Smooth muscle cell (in vitro differentiated cells): ENCODE measurements around the gene ZNF862. TPM values are rescaled to one million over a fixed set of nuclear protein-coding genes. Genes with fewer than 3 reads are reported as not detected.
A peak's percentile ranks its signal among the peaks of the same experiment; 100 is the strongest.

Experiments used
- DNase-seq: peaks from one replicate; lab custom pipeline; 2025; ENCODE audit not compliant: unreplicated experiment; lab: John Stamatoyannopoulos, UW
- H2AFZ ChIP-seq: fragments of 200-600 bp; sonication (generic); 2 replicates; pipeline ENCODE4 v1.6.0; 2016; ENCODE audit warnings: antibody characterized with exemption, low read depth, mild to moderate bottlenecking
- H3F3A ChIP-seq: fragments of 200-600 bp; sonication (generic); 2 replicates; pipeline ENCODE4 v1.6.0; 2017; ENCODE audit warnings: antibody characterized with exemption, low read depth
- H3K27ac ChIP-seq: fragments of 200-600 bp; sonication (generic); 2 replicates; pipeline ENCODE4 v1.5.1; 2016; ENCODE audit warnings: low read depth, mild to moderate bottlenecking
- H3K27me3 ChIP-seq: fragments of 200-600 bp; sonication (generic); 2 replicates; pipeline ENCODE4 v1.6.1; 2016; ENCODE audit warnings: low read depth, mild to moderate bottlenecking
- H3K36me3 ChIP-seq: fragments of 200-600 bp; sonication (generic); 2 replicates; pipeline ENCODE4 v1.5.1; 2016; ENCODE audit warnings: low read depth
- H3K4me1 ChIP-seq: fragments of 200-600 bp; sonication (generic); 2 replicates; pipeline ENCODE4 v1.5.1; 2016; ENCODE audit warnings: low read depth
- H3K4me2 ChIP-seq: fragments of 200-600 bp; sonication (generic); 2 replicates; pipeline ENCODE4 v1.6.0; 2016; ENCODE audit warnings: mild to moderate bottlenecking
- H3K4me3 ChIP-seq: fragments of 200-600 bp; sonication (generic); 2 replicates; pipeline ENCODE4 v1.5.1; 2016; ENCODE audit warnings: mild to moderate bottlenecking
- H3K79me2 ChIP-seq: fragments of 200-600 bp; sonication (generic); 2 replicates; pipeline ENCODE4 v1.6.0; 2016; ENCODE audit warnings: low read depth, mild to moderate bottlenecking
- H3K9ac ChIP-seq: fragments of 200-600 bp; sonication (generic); 2 replicates; pipeline ENCODE4 v1.6.0; 2016; ENCODE audit warnings: low read depth
- H3K9me3 ChIP-seq: fragments of 200-600 bp; sonication (generic); replicated peaks from 2 replicates; pipeline ENCODE4 v1.5.1; 2016; ENCODE audit warnings: low read depth
- H4K20me1 ChIP-seq: fragments of 200-600 bp; sonication (generic); 2 replicates; pipeline ENCODE4 v1.6.0; 2016; ENCODE audit warnings: low read depth
- CTCF ChIP-seq: fragments of 200-600 bp; sonication (generic); IDR thresholded peaks from 2 replicates; pipeline ENCODE4 v1.5.1; 2017; ENCODE audit warnings: borderline replicate concordance, mild to moderate bottlenecking, antibody characterized with exemption; ENCODE audit not compliant: insufficient read depth, poor library complexity, severe bottlenecking
- WGBS: methylation state at CpG from one replicate; pipeline ENCODE4 v1.1.7; 2016; ENCODE audit warnings: low lambda C conversion rate; 5-methylcytosine and 5-hydroxymethylcytosine counted together
- polyA plus RNA-seq: library from polyadenylated mRNA; unstranded; fragments of >200 nt; fragmentation: Nextera tagmentation; extraction: Ambion mirVana; gene quantifications from 2 replicates; pipeline ENCODE4 v1.2.1, GENCODE V29; 2016
- total RNA-seq: library from RNA; depleted of rRNA; stranded (reverse); fragments of >200 nt; gene quantifications from 2 replicates; pipeline ENCODE4 v1.2.3, GENCODE V29; 2014

Gene ZNF862
- total and polyA plus RNA-seq, 2 experiments from 2014 or later: 5.4 to 10.2 TPM

- TF ChIP-seq CTCF: no peak
These were observed 1.7 kb upstream of the ZNF862 start for GRCh38 chr7:149836434-149836833.

GRCh38 chr7:149837564-149838223, 481 bp upstream of the ZNF862 start:
- no peaks in the 10 kb centered on the region for H3F3A ChIP-seq
- TF ChIP-seq CTCF: no peak
- H3K4me2 ChIP-seq: peak overlapping the region; percentile 28
- H3K4me3 ChIP-seq: no peak overlapping the region
- no peak for DNase-seq
- WGBS: 30% methylated on average over 17 of the region's 17 CpGs
- peaks cover 11% of the 10 kb centered on the region for H3K79me2 ChIP-seq
- H2AFZ ChIP-seq: peak overlapping the region; percentile 73
- peaks cover 16% of the 10 kb centered on the region for H4K20me1 ChIP-seq
- H3K9me3 ChIP-seq: no peaks in the 10 kb centered on the region
- H3K9ac ChIP-seq: no peak overlapping the region
- H3K27me3 ChIP-seq: no peaks in the 10 kb centered on the region
- H3K4me1 ChIP-seq: peaks cover 9% of the 10 kb centered on the region
- H3K27ac ChIP-seq: no peak overlapping the region
- no peaks in the 10 kb centered on the region for H3K36me3 ChIP-seq

More at GRCh38 chr7:149836434-149836833, 1.7 kb upstream of the ZNF862 start:
- Histone ChIP-seq H3K4me2 (no peak overlapping the region), H2AFZ (no peak overlapping the region), H3K27me3 (no peaks in the 10 kb centered on the region), H3K36me3 (no peaks in the 10 kb centered on the region), H3K4me3 (no peak overlapping the region), H3K9me3 (no peaks in the 10 kb centered on the region), H4K20me1 (peaks cover 16% of the 10 kb centered on the region), H3K79me2 (peaks cover 11% of the 10 kb centered on the region), H3F3A (no peaks in the 10 kb centered on the region), H3K9ac (no peak overlapping the region), H3K4me1 (peaks cover 9% of the 10 kb centered on the region), H3K27ac (no peak overlapping the region)
- no peak for DNase-seq
- 93% methylated on average over 1 of the region's 1 CpG for WGBS

- H3K36me3 ChIP-seq: no peaks in the 10 kb centered on the region
- H3F3A ChIP-seq: no peaks in the 10 kb centered on the region
- 9% methylated on average over 6 of the region's 6 CpGs for WGBS
- H3K4me1 ChIP-seq: peaks cover 9% of the 10 kb centered on the region
- peaks cover 11% of the 10 kb centered on the region for H3K79me2 ChIP-seq
- DNase-seq: no peak
- no peaks in the 10 kb centered on the region for H3K9me3 ChIP-seq
- no peaks in the 10 kb centered on the region for H3K27me3 ChIP-seq
- peak overlapping the region; percentile 3 for H3K27ac ChIP-seq
- peak overlapping the region; percentile 96 for H3K4me2 ChIP-seq
- H3K9ac ChIP-seq: peak overlapping the region; percentile 46
- H4K20me1 ChIP-seq: peaks cover 22% of the 10 kb centered on the region
- H2AFZ ChIP-seq: peak overlapping the region; percentile 96
- peak overlapping the region; percentile 95 for H3K4me3 ChIP-seq
- TF ChIP-seq CTCF: no peak
These were observed 825 bp downstream of the ZNF862 start for GRCh38 chr7:149838992-149839408.

- WGBS: 95% methylated on average over 5 of the region's 5 CpGs
- H4K20me1 ChIP-seq: peaks cover 22% of the 10 kb centered on the region
These were observed 1.8 kb downstream of the ZNF862 start for GRCh38 chr7:149839933-149840332.

More at GRCh38 chr7:149839933-149840332, 1.8 kb downstream of the ZNF862 start:
- Histone ChIP-seq H3K27me3 (no peaks in the 10 kb centered on the region), H3K79me2 (peaks cover 11% of the 10 kb centered on the region), H3K9me3 (no peaks in the 10 kb centered on the region), H3K4me1 (peaks cover 9% of the 10 kb centered on the region), H3K4me2 (peak overlapping the region; percentile 96), H3K4me3 (no peak overlapping the region), H3F3A (no peaks in the 10 kb centered on the region), H3K36me3 (no peaks in the 10 kb centered on the region), H3K27ac (no peak overlapping the region), H3K9ac (no peak overlapping the region), H2AFZ (no peak overlapping the region)
- DNase-seq: no peak
- no peak for TF ChIP-seq CTCF
